Stomach (tissue), 19 donors: Measurements from ENCODE around the gene CLDN9. TPM values are rescaled to one million over a fixed set of nuclear protein-coding genes. Genes with fewer than 3 reads are reported as not detected.

Experiments used
- DNase-seq, 2 donors: peaks; one replicate each; pipeline versions ENCODE4 v3.0.0 to v3.0.0-alpha.2; 2013 to 2019
- H3K27ac ChIP-seq, 5 donors: fragments of 200-600 bp in 4 of 5; sonication (generic) in 4 of 5; one replicate each; pipeline ENCODE4 v1.5.1; 2013 to 2019; ENCODE audit warnings: mild to moderate bottlenecking in 1 of 5, moderate library complexity in 1 of 5
- H3K27me3 ChIP-seq, 3 donors: fragments of 200-600 bp; sonication (generic); one replicate each; pipeline ENCODE4 v1.5.1; 2017 to 2019; ENCODE audit warnings: mixed run types in 1 of 3
- H3K36me3 ChIP-seq, 4 donors: fragments of 200-600 bp; sonication (generic); 1 replicate in 3 of 4; 2 replicates in 1 of 4; pipeline ENCODE4 v1.5.1; 2016 to 2019
- H3K4me1 ChIP-seq, 4 donors: fragments of 200-600 bp; sonication (generic); one replicate each; pipeline ENCODE4 v1.5.1; 2016 to 2019
- H3K4me3 ChIP-seq, 4 donors: fragments of 200-600 bp; sonication (generic) in 3 of 4; one replicate each; pipeline ENCODE4 v1.5.1; 2016 to 2019; ENCODE audit warnings: mild to moderate bottlenecking in 1 of 4
- H3K9me3 ChIP-seq, 4 donors: fragments of 200-600 bp; sonication (generic); one replicate each; pipeline ENCODE4 v1.5.1; 2016 to 2019
- EP300 ChIP-seq: sonication (generic); formaldehyde crosslinking; IDR thresholded peaks from one replicate; pipeline ENCODE4 v1.6.1; 2017; ENCODE audit warnings: antibody characterized with exemption
- POLR2A ChIP-seq, 4 donors: fragments of 450-650 bp; IDR thresholded peaks; one replicate each; pipeline ENCODE4 v1.6.1; 2016; ENCODE audit warnings: antibody characterized with exemption in 4 of 4, control low read depth in 2 of 4, mild to moderate bottlenecking in 1 of 4, moderate library complexity in 1 of 4
- POLR2AphosphoS5 ChIP-seq, 3 donors: sonication (generic); formaldehyde crosslinking; IDR thresholded peaks; one replicate each; pipeline ENCODE4 v1.6.1; 2016; ENCODE audit warnings: antibody characterized with exemption in 3 of 3
- WGBS, 5 donors: extraction: QIAGEN DNeasy Blood & Tissue Kit in 3 of 5; methylation state at CpG; one replicate each; pipeline versions ENCODE4 v1.1.5 to v1.1.7; 2013 to 2018; 5-methylcytosine and 5-hydroxymethylcytosine counted together
- intact Hi-C: fragments of 100-400 bp; cut with DNase I; formaldehyde crosslinking; loops from one replicate; pipeline ENCODE4 v1.15.1; 2023; ENCODE audit warnings: low total_unique reads
- long read RNA-seq, 10 donors: transcript quantifications; one replicate each; lab custom pipeline, GENCODE V29; 2026
- polyA plus RNA-seq, 3 donors: library from polyadenylated mRNA; stranded (reverse); fragments of 200-250 nt; gene quantifications; one replicate each; pipeline ENCODE4 v1.2.3, GENCODE V29; 2013
- total RNA-seq, 5 donors: library from RNA; depleted of rRNA; stranded (reverse); fragments of >200 nt; gene quantifications; one replicate each; pipeline versions ENCODE4 v1.1.0 to v1.2.3, GENCODE V29; 2014 to 2016
- TF ChIP-seq, protein P1 (sequence below), 7 experiments: fragments of 450-650 bp in 4 of 7; fragments of 200-600 bp in 3 of 7; sonication (generic) in 3 of 7; IDR thresholded peaks; one replicate each; pipeline ENCODE4 v1.5.1; 2016 to 2019; ENCODE audit warnings: antibody characterized with exemption in 7 of 7, control low read depth in 2 of 7, mild to moderate bottlenecking in 1 of 7
- donor health status: healthy with polysubstance abuse.
- donor health status: Bipolar disorder and iron deficiency.
- donor health status: healthy.

CLDN9 gene
- total RNA-seq = not detected
- polyA plus RNA-seq = under 1 TPM in 2 of 3 donors, not detected in 1; 0.28 to 0.31 TPM
- long read RNA-seq, donor 1, partial matches to known transcripts = 0 of 1 reads
- long read RNA-seq, donor 1, other reads (novel, unspliced or antisense) = 0 of 1 reads
- long read RNA-seq, donor 2, partial matches to known transcripts = 0 of 1 reads
- long read RNA-seq, donor 2, other reads (novel, unspliced or antisense) = 0 of 1 reads
- long read RNA-seq, donor 3 = 0 reads
- long read RNA-seq, donor 4 = 0 reads
- long read RNA-seq, donor 5 = 0 reads
- long read RNA-seq, donor 6, partial matches to known transcripts = 0 of 1 reads
- long read RNA-seq, donor 6, other reads (novel, unspliced or antisense) = 0 of 1 reads
- long read RNA-seq, donor 7, partial matches to known transcripts = 0 of 3 reads
- long read RNA-seq, donor 7, other reads (novel, unspliced or antisense) = 0 of 3 reads
- long read RNA-seq, donor 8, partial matches to known transcripts = 0 of 1 reads
- long read RNA-seq, donor 8, other reads (novel, unspliced or antisense) = 0 of 1 reads
- long read RNA-seq, donor 9 = 0 reads
- long read RNA-seq, donor 10, partial matches to known transcripts = 0 of 2 reads
- long read RNA-seq, donor 10, other reads (novel, unspliced or antisense) = 0 of 2 reads

DNA sequence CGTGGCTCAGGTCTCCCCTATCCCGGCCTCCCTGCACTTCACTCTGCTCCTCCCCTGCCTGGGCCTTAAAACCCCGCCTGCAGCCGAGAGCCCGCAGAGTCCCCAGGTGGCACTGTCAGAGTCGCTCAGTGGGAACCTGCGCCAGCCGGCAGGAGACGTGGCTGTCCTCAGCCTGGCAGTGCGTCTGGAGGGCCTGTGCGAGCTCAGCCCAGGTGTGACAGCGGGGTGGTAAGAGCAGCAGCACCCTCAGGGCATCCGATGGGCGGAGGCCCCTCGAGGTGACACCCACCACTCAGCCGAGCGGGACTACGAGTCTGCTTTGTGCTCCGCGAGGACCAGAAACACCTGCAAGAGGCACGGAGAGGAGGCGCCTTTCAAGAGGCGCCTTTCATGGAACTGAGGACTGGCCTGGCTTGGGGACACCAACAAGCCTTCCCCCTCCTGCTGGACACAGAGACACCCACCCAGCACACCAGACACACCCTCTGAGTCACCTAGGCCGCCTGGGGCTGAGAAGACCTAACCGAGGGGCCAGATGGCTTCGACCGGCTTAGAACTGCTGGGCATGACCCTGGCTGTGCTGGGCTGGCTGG lies at the start of gene CLDN9:
TSS of gene CLDN9 (plus strand) at position 96 of the 593 bp plus-strand sequence. CDS start at position 536, 440 bp downstream.
- DNase-seq = peak; percentile 61 to 87
- H3K27ac ChIP-seq = no peak within 1 kb of the TSS

GRCh38 chr16:2963074-2963722 lies 49.5 kb upstream of the CLDN9 start:
- intact Hi-C loops = no loop called here
- no peak for TF ChIP-seq POLR2AphosphoS5 (IDR thresholded peaks at IDR 0.05)
- TF ChIP-seq, protein P1, sequence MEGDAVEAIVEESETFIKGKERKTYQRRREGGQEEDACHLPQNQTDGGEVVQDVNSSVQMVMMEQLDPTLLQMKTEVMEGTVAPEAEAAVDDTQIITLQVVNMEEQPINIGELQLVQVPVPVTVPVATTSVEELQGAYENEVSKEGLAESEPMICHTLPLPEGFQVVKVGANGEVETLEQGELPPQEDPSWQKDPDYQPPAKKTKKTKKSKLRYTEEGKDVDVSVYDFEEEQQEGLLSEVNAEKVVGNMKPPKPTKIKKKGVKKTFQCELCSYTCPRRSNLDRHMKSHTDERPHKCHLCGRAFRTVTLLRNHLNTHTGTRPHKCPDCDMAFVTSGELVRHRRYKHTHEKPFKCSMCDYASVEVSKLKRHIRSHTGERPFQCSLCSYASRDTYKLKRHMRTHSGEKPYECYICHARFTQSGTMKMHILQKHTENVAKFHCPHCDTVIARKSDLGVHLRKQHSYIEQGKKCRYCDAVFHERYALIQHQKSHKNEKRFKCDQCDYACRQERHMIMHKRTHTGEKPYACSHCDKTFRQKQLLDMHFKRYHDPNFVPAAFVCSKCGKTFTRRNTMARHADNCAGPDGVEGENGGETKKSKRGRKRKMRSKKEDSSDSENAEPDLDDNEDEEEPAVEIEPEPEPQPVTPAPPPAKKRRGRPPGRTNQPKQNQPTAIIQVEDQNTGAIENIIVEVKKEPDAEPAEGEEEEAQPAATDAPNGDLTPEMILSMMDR (IDR thresholded peaks at IDR 0.05) = no peak
- peak in 1 of 2 donors; percentile 45 for DNase-seq
- 0 to 2% (median 1%) methylated on average over 8 to 40 of the region's 40 CpGs for WGBS, 5 donors
- Histone ChIP-seq H3K9me3 (no peaks in the 10 kb centered on the region), H3K27me3 (peaks cover 42 to 98% (median 73%) of the 10 kb centered on the region in 3 donors), H3K36me3 (no peaks in the 10 kb centered on the region), H3K4me3 (peak overlapping the region; percentile 19 to 54 (median 36)), H3K4me1 (peaks cover 38 to 65% (median 50%) of the 10 kb centered on the region in 4 donors), H3K27ac (no peak overlapping the region)

More for the DNA sequence above, at the start of gene CLDN9:
- TF ChIP-seq EP300 (no peak), POLR2AphosphoS5 (IDR thresholded peaks at IDR 0.05) (no peak), POLR2A (IDR thresholded peaks at IDR 0.05) (no peak)
- TF ChIP-seq, protein P1 (IDR thresholded peaks at IDR 0.05) = no peak
- peaks cover 5 to 87% (median 59%) of the 10 kb centered on the region in 3 donors for H3K27me3 ChIP-seq
- intact Hi-C loops = no loop called here
- peaks cover 24 to 48% (median 30%) of the 10 kb centered on the region in 4 donors for H3K4me1 ChIP-seq
- no peak within 1 kb of the TSS for H3K4me3 ChIP-seq
- WGBS, 5 donors = 31 to 52% (median 38%) methylated on average over 18 to 27 of the region's 27 CpGs
- H3K9me3 ChIP-seq = no peaks in the 10 kb centered on the region
- H3K36me3 ChIP-seq = no peaks in the 10 kb centered on the region

- peak within 1 kb of the TSS; percentile 30 to 54 (median 36) for H3K4me3 ChIP-seq
- no peak within 1 kb of the TSS for H3K27ac ChIP-seq
- TF ChIP-seq POLR2AphosphoS5 (IDR thresholded peaks at IDR 0.05) = no peak
- no peak for TF ChIP-seq POLR2A (IDR thresholded peaks at IDR 0.05)
- TF ChIP-seq, protein P1 (IDR thresholded peaks at IDR 0.05) = no peak
- TF ChIP-seq EP300 = no peak
- intact Hi-C loops = no loop called here
- peak in 1 of 2 donors; percentile 74 for DNase-seq
- no peaks in the 10 kb centered on the region for H3K9me3 ChIP-seq
- H3K27me3 ChIP-seq = peaks cover 45 to 100% (median 79%) of the 10 kb centered on the region in 3 donors
- WGBS, 5 donors = 0 to 2% (median 1%) methylated on average over 22 to 60 of the region's 60 CpGs
- H3K4me1 ChIP-seq = peaks cover 45 to 71% (median 57%) of the 10 kb centered on the region in 4 donors
- no peaks in the 10 kb centered on the region for H3K36me3 ChIP-seq
Observed at GRCh38 chr16:2963723-2964474, 48.8 kb upstream of the CLDN9 start, which contains the start of gene KREMEN2. Gene KREMEN2 (plus strand): TSS chr16:2964275. CDS start chr16:2964521, 246 bp downstream.
